Astrocyte (in vitro differentiated cells and primary cell): ENCODE data around the gene KATNA1. TPM values are rescaled to one million over a fixed set of nuclear protein-coding genes. Genes with fewer than 3 reads are reported as not detected.
"Not testable (repeated sequence)": the region's sequence is repeated elsewhere in the genome, so short reads cannot be mapped to it uniquely, and the experiment has no call there.

Source experiments
- DNase-seq: peaks from one replicate; pipeline ENCODE4 v3.0.0-alpha.2; 2010; ENCODE audit warnings: low read depth
- FAIRE-seq: peaks from 2 replicates; lab custom pipeline; 2011; peaks lifted over from hg19 to GRCh38; lab: Jason Lieb, UNC
- H2AFZ ChIP-seq: 2 replicates; pipeline ENCODE4 v1.6.0; 2012; ENCODE audit warnings: low read depth, low read length, inconsistent platforms
- H3K27ac ChIP-seq: 2 replicates; pipeline ENCODE4 v1.5.1; 2011; ENCODE audit warnings: low read depth, low read length, inconsistent platforms
- H3K27me3 ChIP-seq: 2 replicates; pipeline ENCODE4 v1.6.0; 2011; ENCODE audit warnings: low read length, inconsistent platforms; ENCODE audit not compliant: insufficient read depth
- H3K36me3 ChIP-seq: 2 replicates; pipeline ENCODE4 v1.5.1; 2011; ENCODE audit warnings: low read length, inconsistent platforms; ENCODE audit not compliant: insufficient read depth
- H3K4me1 ChIP-seq: 2 replicates; pipeline ENCODE4 v1.5.1; 2011; ENCODE audit warnings: low read length, inconsistent platforms; ENCODE audit not compliant: insufficient read depth
- H3K4me2 ChIP-seq: 2 replicates; pipeline ENCODE4 v1.6.0; 2012; ENCODE audit warnings: low read length, inconsistent platforms
- H3K4me3 ChIP-seq: 2 replicates; pipeline ENCODE4 v1.5.1; 2011; ENCODE audit warnings: low read depth, mild to moderate bottlenecking, low read length, inconsistent platforms; ENCODE audit not compliant: insufficient read depth
- H3K79me2 ChIP-seq: 2 replicates; pipeline ENCODE4 v1.6.0; 2012; ENCODE audit warnings: mild to moderate bottlenecking, low read length, inconsistent platforms; ENCODE audit not compliant: insufficient read depth
- H3K9ac ChIP-seq: 2 replicates; pipeline ENCODE4 v1.6.0; 2012; ENCODE audit warnings: mild to moderate bottlenecking, low read length, inconsistent platforms
- H3K9me3 ChIP-seq: 2 replicates; pipeline ENCODE4 v1.5.1; 2012; ENCODE audit warnings: low read depth, mild to moderate bottlenecking, low read length, inconsistent platforms; ENCODE audit not compliant: insufficient read depth
- H4K20me1 ChIP-seq: 2 replicates; pipeline ENCODE4 v1.6.0; 2012; ENCODE audit warnings: low read length, inconsistent platforms; ENCODE audit not compliant: insufficient read depth
- H3K27ac Mint-ChIP-seq: one replicate; pipeline ENCODE4 v1.8.0; 2021; ENCODE audit warnings: mild to moderate bottlenecking, mixed read lengths; ENCODE audit not compliant: unreplicated experiment
- H3K27me3 Mint-ChIP-seq: one replicate; pipeline ENCODE4 v1.8.0; 2021; ENCODE audit warnings: low read depth, mixed read lengths; ENCODE audit not compliant: unreplicated experiment
- H3K36me3 Mint-ChIP-seq: one replicate; pipeline ENCODE4 v1.8.0; 2021; ENCODE audit warnings: low read depth, mixed read lengths; ENCODE audit not compliant: unreplicated experiment
- H3K4me1 Mint-ChIP-seq: one replicate; pipeline ENCODE4 v1.8.0; 2021; ENCODE audit warnings: low read depth, mixed read lengths; ENCODE audit not compliant: unreplicated experiment
- H3K4me3 Mint-ChIP-seq: one replicate; pipeline ENCODE4 v1.8.0; 2021; ENCODE audit warnings: mild to moderate bottlenecking, moderate library complexity, mixed read lengths; ENCODE audit not compliant: unreplicated experiment
- H3K9me3 Mint-ChIP-seq: one replicate; pipeline ENCODE4 v1.8.0; 2021; ENCODE audit warnings: mild to moderate bottlenecking, mixed read lengths; ENCODE audit not compliant: unreplicated experiment
- CTCF ChIP-seq: IDR thresholded peaks from 2 replicates; pipeline ENCODE4 v1.5.1; 2011; ENCODE audit warnings: low read depth, mild to moderate bottlenecking, inconsistent platforms, low read length, moderate library complexity; ENCODE audit not compliant: insufficient read depth
- EZH2 ChIP-seq: IDR thresholded peaks from 2 replicates; pipeline ENCODE4 v1.6.1; 2012; ENCODE audit warnings: mild to moderate bottlenecking, low read length, inconsistent platforms; ENCODE audit not compliant: insufficient read depth
- total RNA-seq: library from RNA; stranded (reverse); gene quantifications from 2 replicates; pipeline ENCODE4 v1.2.1, GENCODE V29; 2021

Gene KATNA1
- total RNA-seq, 1 donor from 2014 or later = 14.3 TPM

- H3K27ac ChIP-seq = no peak overlapping the region
- H4K20me1 ChIP-seq = peaks cover 26% of the 10 kb centered on the region
- no peak overlapping the region for H3K9ac ChIP-seq
- H2AFZ ChIP-seq = no peak overlapping the region
- FAIRE-seq (no peak), DNase-seq (no peak)
- H3K4me1 Mint-ChIP-seq = peaks cover 4% of the 10 kb centered on the region
- no peak overlapping the region for H3K4me3 ChIP-seq
- no peaks in the 10 kb centered on the region for H3K9me3 ChIP-seq
- no peaks in the 10 kb centered on the region for H3K27me3 Mint-ChIP-seq
- H3K4me2 ChIP-seq = no peak overlapping the region
- no peaks in the 10 kb centered on the region for H3K27me3 ChIP-seq
- peaks cover 26% of the 10 kb centered on the region for H3K36me3 ChIP-seq
- peaks cover 10% of the 10 kb centered on the region for H3K36me3 Mint-ChIP-seq
- no peaks in the 10 kb centered on the region for H3K9me3 Mint-ChIP-seq
- no peak overlapping the region for H3K4me3 Mint-ChIP-seq
- TF ChIP-seq EZH2 = no peak
- peaks cover 30% of the 10 kb centered on the region for H3K79me2 ChIP-seq
- no peak overlapping the region for H3K27ac Mint-ChIP-seq
- H3K4me1 ChIP-seq = no peaks in the 10 kb centered on the region
These were observed 32.7 kb upstream of the KATNA1 start for GRCh38 chr6:149681209-149681608.

- H3K79me2 ChIP-seq = peaks cover 25% of the 10 kb centered on the region
- H3K4me1 ChIP-seq = no peaks in the 10 kb centered on the region
- H2AFZ ChIP-seq = no peak overlapping the region
- H3K4me3 ChIP-seq = no peak overlapping the region
- FAIRE-seq (no peak), DNase-seq (no peak)
- H3K9me3 Mint-ChIP-seq = no peaks in the 10 kb centered on the region
- no peak overlapping the region for H3K27ac ChIP-seq
- no peak overlapping the region for H3K4me3 Mint-ChIP-seq
- no peak overlapping the region for H3K9ac ChIP-seq
- peaks cover 9% of the 10 kb centered on the region for H3K36me3 Mint-ChIP-seq
- H3K27ac Mint-ChIP-seq = no peak overlapping the region
- peaks cover 23% of the 10 kb centered on the region for H4K20me1 ChIP-seq
- H3K27me3 Mint-ChIP-seq = no peaks in the 10 kb centered on the region
- TF ChIP-seq EZH2 = no peak
- no peak for TF ChIP-seq CTCF
- peaks cover 33% of the 10 kb centered on the region for H3K36me3 ChIP-seq
- H3K4me2 ChIP-seq = no peak overlapping the region
- no peaks in the 10 kb centered on the region for H3K27me3 ChIP-seq
- no peaks in the 10 kb centered on the region for H3K9me3 ChIP-seq
- H3K4me1 Mint-ChIP-seq = no peaks in the 10 kb centered on the region
These were observed 32.0 kb upstream of the KATNA1 start for GRCh38 chr6:149680503-149680902.

- H3K27me3 ChIP-seq, H3K27me3 Mint-ChIP-seq, H3K4me1 ChIP-seq, H3K4me2 ChIP-seq, H3K4me3 Mint-ChIP-seq, H3K9ac ChIP-seq, FAIRE-seq, H2AFZ ChIP-seq, H3K9me3 Mint-ChIP-seq, H3K9me3 ChIP-seq, H3K36me3 Mint-ChIP-seq, H3K27ac ChIP-seq, H3K4me1 Mint-ChIP-seq, H3K79me2 ChIP-seq, DNase-seq, H4K20me1 ChIP-seq, H3K4me3 ChIP-seq, H3K27ac Mint-ChIP-seq: not testable (repeated sequence)
- peaks cover 33% of the 10 kb centered on the region for H3K36me3 ChIP-seq
These were observed 23.8 kb upstream of the KATNA1 start for GRCh38 chr6:149672265-149672664.

- Histone ChIP-seq H3K27me3 (no peaks in the 10 kb centered on the region), H4K20me1 (no peaks in the 10 kb centered on the region), H2AFZ (no peak overlapping the region), H3K27ac (no peak overlapping the region), H3K4me3 (no peak overlapping the region), H3K9me3 (no peaks in the 10 kb centered on the region), H3K4me2 (no peak overlapping the region), H3K4me1 (no peaks in the 10 kb centered on the region), H3K79me2 (no peaks in the 10 kb centered on the region), H3K36me3 (peaks cover 27% of the 10 kb centered on the region), H3K9ac (no peak overlapping the region)
- no peaks in the 10 kb centered on the region for H3K27me3 Mint-ChIP-seq
- no peaks in the 10 kb centered on the region for H3K4me1 Mint-ChIP-seq
- no peak overlapping the region for H3K4me3 Mint-ChIP-seq
- H3K36me3 Mint-ChIP-seq = peaks cover 16% of the 10 kb centered on the region
- no peaks in the 10 kb centered on the region for H3K9me3 Mint-ChIP-seq
- FAIRE-seq (no peak), DNase-seq (no peak)
- H3K27ac Mint-ChIP-seq = no peak overlapping the region
- TF ChIP-seq CTCF (no peak), EZH2 (no peak)
These were observed 11.5 kb upstream of the KATNA1 start for GRCh38 chr6:149660028-149660427.
